HepG2 (cell line): ENCODE measurements around the gene NFATC1. TPM values are rescaled to one million over a fixed set of nuclear protein-coding genes. Genes with fewer than 3 reads are reported as not detected.

Source experiments
- ATAC-seq: fragments of 200-7000 bp; cut with Tn5 transposase; 3 replicates; pipeline ENCODE4 v1.9.1; 2020; ENCODE audit warnings: mild to moderate bottlenecking, moderate library complexity
- BruUV-seq: library from RNA; stranded (reverse); fragments of 400-500 nt; replicated peaks from 2 replicates; lab custom pipeline; 2021; lab: Mats Ljungman, UMichigan
- CTCF ChIA-PET: fragments of 300-600 bp; formaldehyde crosslinking; extraction: SDS; loops from one replicate; lab custom pipeline; 2021; ENCODE audit warnings: low total read pairs, inconsistent platforms, low intra/inter-chr PET ratio; lab: Yijun Ruan, JAX
- POLR2A ChIA-PET: fragments of 350-600 bp; sonication (Branson Sonifier 250); formaldehyde crosslinking; loops from one replicate; lab custom pipeline; 2020; ENCODE audit warnings: antibody characterized with exemption, inconsistent platforms; lab: Yijun Ruan, JAX
- DNase-seq: peaks from one replicate; pipeline ENCODE4 v3.0.0-alpha.2; 2015; ENCODE audit warnings: low spot score
- FAIRE-seq: peaks from 3 replicates; lab custom pipeline; 2011; peaks lifted over from hg19 to GRCh38; lab: Jason Lieb, UNC
- H2AFZ ChIP-seq: one replicate; pipeline ENCODE4 v1.6.1; 2011; ENCODE audit warnings: low read length, inconsistent platforms
- H3K27ac ChIP-seq: fragments of 300-600 bp; 3 replicates; pipeline ENCODE4 v1.8.0; 2011; ENCODE audit warnings: mixed run types, mild to moderate bottlenecking, mixed read lengths, low read length, inconsistent platforms; ENCODE audit not compliant: insufficient read depth; ENCODE audit errors: extremely low read length
- H3K27me3 ChIP-seq, 2 experiments: fragments of 200-600 bp in 1 of 2; 2 replicates in 1 of 2; 3 replicates in 1 of 2; pipeline versions ENCODE4 v1.6.0 to v1.8.0; 2011; ENCODE audit warnings: low read length in 2 of 2, mild to moderate bottlenecking in 2 of 2, moderate library complexity in 2 of 2, inconsistent platforms in 1 of 2; ENCODE audit not compliant: insufficient read depth in 2 of 2, control insufficient read depth in 1 of 2
- H3K36me3 ChIP-seq, 2 experiments: fragments of 200-600 bp in 1 of 2; replicated peaks in 1 of 2; 2 replicates in 1 of 2; 3 replicates in 1 of 2; pipeline versions ENCODE4 v1.5.1 to v1.8.0; 2011; ENCODE audit warnings: low read length in 2 of 2, inconsistent platforms in 1 of 2; ENCODE audit not compliant: insufficient read depth in 2 of 2, control insufficient read depth in 1 of 2
- H3K4me1 ChIP-seq: 2 replicates; pipeline ENCODE4 v1.5.1; 2012; ENCODE audit warnings: low read length, inconsistent platforms; ENCODE audit not compliant: insufficient read depth
- H3K4me2 ChIP-seq: 2 replicates; pipeline ENCODE4 v1.6.0; 2011; ENCODE audit warnings: low read depth, low read length, inconsistent platforms
- H3K4me3 ChIP-seq, 3 experiments: fragments of 200-600 bp in 1 of 3; sonication (generic), shearing (Covaris generic) in 1 of 3; replicated peaks in 1 of 3; 2 replicates each; pipeline ENCODE4 v1.5.1; 2011 to 2016; ENCODE audit warnings: low read length in 3 of 3, inconsistent platforms in 2 of 3, low read depth in 2 of 3, mild to moderate bottlenecking in 2 of 3, control low read depth in 1 of 3, mixed read lengths in 1 of 3; ENCODE audit not compliant: insufficient read depth in 1 of 3
- H3K79me2 ChIP-seq: one replicate; pipeline ENCODE4 v1.6.1; 2011; ENCODE audit warnings: low read length, inconsistent platforms; ENCODE audit not compliant: insufficient read depth
- H3K9ac ChIP-seq: 2 replicates; pipeline ENCODE4 v1.6.0; 2011; ENCODE audit warnings: mild to moderate bottlenecking, low read depth, low read length, inconsistent platforms; ENCODE audit not compliant: insufficient read depth
- H3K9me3 ChIP-seq: 2 replicates; pipeline ENCODE4 v1.5.1; 2012; ENCODE audit warnings: mild to moderate bottlenecking, low read length
- H4K20me1 ChIP-seq: 2 replicates; pipeline ENCODE4 v1.6.0; 2011; ENCODE audit warnings: inconsistent platforms, mild to moderate bottlenecking, low read length, moderate library complexity; ENCODE audit not compliant: insufficient read depth
- AGO1 ChIP-seq: fragments of 200-400 bp; formaldehyde crosslinking; IDR thresholded peaks from 2 replicates; pipeline ENCODE4 v1.6.1; 2017; ENCODE audit warnings: mild to moderate bottlenecking, low read depth, low read length, moderate library complexity; ENCODE audit not compliant: poor library complexity, severe bottlenecking
- ELF3 ChIP-seq: IDR thresholded peaks from 2 replicates; pipeline ENCODE4 v1.6.1; 2016; ENCODE audit warnings: missing genetic modification reagents, missing compliant biosample characterization
- KAT2B ChIP-seq: fragments of 150-350 bp; IDR thresholded peaks from 2 replicates; pipeline ENCODE4 v1.6.1; 2014; ENCODE audit warnings: low read depth, low read length, borderline replicate concordance
- PBX3 ChIP-seq: sonication (generic); formaldehyde crosslinking; IDR thresholded peaks from 2 replicates; pipeline ENCODE4 v1.8.1; 2023; ENCODE audit warnings: missing genetic modification reagents, inconsistent platforms, borderline replicate concordance
- POGK ChIP-seq: sonication (generic); formaldehyde crosslinking; conservative IDR thresholded peaks from 2 replicates; pipeline ENCODE4 v1.8.0; 2022; ENCODE audit warnings: mild to moderate bottlenecking, moderate library complexity, missing genetic modification reagents
- RBM39 ChIP-seq: fragments of 200-400 bp; formaldehyde crosslinking; IDR thresholded peaks from one replicate; pipeline ENCODE4 v1.6.1; 2018; ENCODE audit warnings: antibody characterized with exemption, mild to moderate bottlenecking, low read depth, low read length; ENCODE audit not compliant: poor library complexity, severe bottlenecking
- REL ChIP-seq: sonication (generic); formaldehyde crosslinking; conservative IDR thresholded peaks from 2 replicates; pipeline ENCODE4 v1.8.0; 2022; ENCODE audit warnings: mild to moderate bottlenecking, missing genetic modification reagents, moderate library complexity
- RNF2 ChIP-seq: fragments of 450-650 bp; conservative IDR thresholded peaks from 2 replicates; pipeline ENCODE4 v1.6.1; 2016; ENCODE audit warnings: low read depth
- SOX13 ChIP-seq, 3 experiments: fragments of 450-650 bp in 1 of 3; sonication (generic) in 1 of 3; formaldehyde crosslinking in 1 of 3; IDR thresholded peaks in 2 of 3; conservative IDR thresholded peaks in 1 of 3; 2 replicates each; pipeline versions ENCODE4 v1.5.0 to v1.6.1; 2016 to 2020; ENCODE audit warnings: antibody characterized with exemption in 1 of 3, mild to moderate bottlenecking in 1 of 3, missing compliant biosample characterization in 1 of 3, missing genetic modification reagents in 1 of 3, moderate library complexity in 1 of 3
- ZNF18 ChIP-seq: sonication (generic); formaldehyde crosslinking; IDR thresholded peaks from 2 replicates; pipeline ENCODE4 v1.8.0; 2022; ENCODE audit warnings: mild to moderate bottlenecking, missing genetic modification reagents; ENCODE audit not compliant: insufficient replicate concordance
- ZNF713 ChIP-seq: sonication (generic); formaldehyde crosslinking; IDR thresholded peaks from 2 replicates; pipeline ENCODE4 v1.4.0; 2020; ENCODE audit warnings: mild to moderate bottlenecking, missing genetic modification reagents
- WGBS: methylation state at CpG from one replicate; pipeline ENCODE4 v1.1.6; 2017; ENCODE audit warnings: low lambda C conversion rate; 5-methylcytosine and 5-hydroxymethylcytosine counted together
- in situ Hi-C: cut with HindIII; loops from 2 replicates; pipeline ENCODE4 v1.10.0; 2017; ENCODE audit warnings: low pct_unique_long_range_greater_than_20kb; ENCODE audit not compliant: extremely low pct_ligation_motif_present
- intact Hi-C: fragments of 100-400 bp; cut with micrococcal nuclease; formaldehyde crosslinking; loops from one replicate; pipeline ENCODE4 v1.10.0; 2022; ENCODE audit not compliant: unreplicated experiment
- polyA plus RNA-seq, 8 experiments: library from polyadenylated mRNA; depleted of rRNA in 3 of 8; stranded (reverse) in 7 of 8; unstranded in 1 of 8; fragments of >200 nt; fragmentation: Illumina TruSeq in 4 of 8; extraction: Trizol in 4 of 8; gene quantifications; 2 replicates each; pipeline versions ENCODE4 v1.2.1 to v1.2.3, GENCODE V29; 2011 to 2016; ENCODE audit warnings: low read depth in 4 of 8, missing spikeins in 1 of 8, mixed read lengths in 1 of 8; ENCODE audit not compliant: insufficient read depth in 1 of 8
- total RNA-seq, 5 experiments: library from RNA; depleted of rRNA; stranded (reverse); fragments of >200 nt; fragmentation: Illumina TruSeq; extraction: Trizol; gene quantifications; 2 replicates each; pipeline ENCODE4 v1.2.3, GENCODE V29; 2016; ENCODE audit warnings: low read depth in 1 of 5

The NFATC1 gene
- total and polyA plus RNA-seq, 2 of the 13 experiments (the other 11 are each of a cell fraction or from before 2014, with no cell fraction given): not detected

DNA sequence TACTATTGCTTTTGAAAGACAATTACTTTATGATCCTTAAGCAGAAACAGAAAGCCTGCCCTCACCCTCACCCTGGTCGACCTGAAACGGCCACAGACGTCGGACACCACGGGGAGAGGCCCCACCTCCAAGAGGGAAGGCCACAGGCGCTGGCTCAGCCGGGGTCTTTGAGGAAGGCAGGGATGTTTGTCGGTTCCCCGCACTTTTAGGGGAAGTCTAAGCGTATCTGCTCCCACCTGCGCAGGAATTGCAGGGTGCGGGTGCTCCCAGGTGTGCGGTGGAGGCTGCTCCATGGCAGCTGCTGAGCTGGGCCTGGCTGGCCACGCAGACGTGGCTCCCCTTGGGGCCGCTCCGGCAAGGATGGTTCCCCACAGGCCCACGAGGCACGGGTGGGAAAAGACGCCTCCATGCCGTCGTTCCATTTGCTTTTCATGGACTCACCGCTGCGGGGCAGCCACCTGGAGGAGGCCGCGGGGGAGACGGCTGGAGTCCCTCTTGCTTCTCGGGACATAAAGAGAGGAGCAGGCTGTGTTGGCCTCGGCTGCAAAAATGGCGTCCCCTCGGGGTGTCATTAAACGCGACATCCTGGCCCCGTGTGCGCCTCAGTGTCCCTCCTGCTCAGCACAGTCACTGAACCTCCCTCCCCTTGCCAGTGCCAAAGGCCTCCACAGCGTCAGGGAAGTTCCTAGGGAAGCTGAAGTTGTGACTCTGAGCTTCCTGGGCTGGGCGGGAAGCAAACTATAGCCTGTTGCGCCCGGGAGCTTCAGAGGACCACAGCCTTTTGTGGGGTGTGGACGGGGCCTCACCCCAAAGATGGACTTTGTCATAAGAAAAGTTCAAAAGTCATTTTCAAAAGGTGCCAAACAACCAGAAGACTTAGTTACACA, 63.4 kb downstream of the NFATC1 start:
- Histone ChIP-seq H3K79me2 (no peaks in the 10 kb centered on the region), H3K9me3 (no peaks in the 10 kb centered on the region), H3K27ac (no peak overlapping the region), H3K36me3 (no peaks in the 10 kb centered on the region), H2AFZ (no peak overlapping the region), H3K4me3 (no peak overlapping the region), H3K27me3 (peaks cover 14 to 93% of the 10 kb centered on the region in 2 experiments), H4K20me1 (no peaks in the 10 kb centered on the region), H3K9ac (no peak overlapping the region), H3K4me1 (no peaks in the 10 kb centered on the region), H3K4me2 (no peak overlapping the region)
- ATAC-seq: no peak
- intact Hi-C loops (no loop called here), in situ Hi-C loops (no loop called here)
- no peak for DNase-seq
- POLR2A ChIA-PET: no interaction called here
- TF ChIP-seq REL (CRISPR knock-in tag): no peak
- TF ChIP-seq RBM39: peak; percentile 17
- CTCF ChIA-PET: no interaction called here
- FAIRE-seq: no peak
- no TSS peak for BruUV-seq
- WGBS: 29% methylated on average over 25 of the region's 40 CpGs

DNA sequence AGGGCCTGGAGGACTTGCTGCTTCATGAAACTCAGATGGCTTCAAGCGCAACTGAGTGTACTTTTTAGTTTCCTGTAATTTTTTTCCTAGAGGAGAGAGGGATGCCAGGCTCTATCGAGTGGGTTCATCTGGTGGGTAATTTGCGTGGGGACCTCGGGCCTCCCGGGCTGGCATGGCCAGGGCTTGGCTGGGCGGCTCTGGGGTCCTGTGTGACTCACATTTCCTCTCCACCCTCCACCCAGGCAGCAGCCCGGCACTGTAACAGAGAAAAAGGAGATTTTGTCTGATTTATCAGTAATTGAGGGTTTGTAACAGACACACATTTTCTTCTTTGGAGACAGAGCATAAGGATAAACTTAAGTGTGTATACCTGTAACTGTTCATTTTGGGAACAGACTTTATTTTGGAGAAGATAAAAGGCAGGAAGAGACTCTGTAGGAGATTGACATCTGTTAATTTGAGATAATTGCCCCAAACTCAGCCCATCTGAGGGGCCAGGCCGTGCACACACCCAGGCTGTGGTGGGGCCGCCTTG, 64.3 kb downstream of the NFATC1 start:
- H3K79me2 ChIP-seq: no peaks in the 10 kb centered on the region
- in situ Hi-C loops: no loop called here
- H3K4me3 ChIP-seq: no peak overlapping the region
- no peak for FAIRE-seq
- no peak overlapping the region for H3K4me2 ChIP-seq
- intact Hi-C loops: no loop called here
- H3K4me1 ChIP-seq: no peaks in the 10 kb centered on the region
- peaks cover 12 to 88% of the 10 kb centered on the region in 2 experiments for H3K27me3 ChIP-seq
- H3K9ac ChIP-seq: no peak overlapping the region
- BruUV-seq: no TSS peak
- H2AFZ ChIP-seq: no peak overlapping the region
- no peak overlapping the region for H3K27ac ChIP-seq
- H4K20me1 ChIP-seq: no peaks in the 10 kb centered on the region
- ATAC-seq: no peak
- no peak for DNase-seq
- H3K36me3 ChIP-seq: no peaks in the 10 kb centered on the region
- no peaks in the 10 kb centered on the region for H3K9me3 ChIP-seq
- ChIA-PET CTCF (no interaction called here), POLR2A (no interaction called here)
- WGBS: 13% methylated on average over 9 of the region's 9 CpGs
- TF ChIP-seq PBX3 (no peak), ZNF713 (CRISPR knock-in tag) (no peak), POGK (no peak), ZNF18 (CRISPR knock-in tag) (no peak), ELF3 (no peak), RNF2 (no peak), SOX13 (IDR thresholded peaks at IDR 0.05) (no peak), SOX13 (CRISPR knock-in tag; conservative IDR thresholded peaks at IDR 0.05 in 1 of 2, IDR thresholded peaks at IDR 0.05 in 1 of 2) (no peak), KAT2B (no peak), AGO1 (no peak)
